GM19324 (cell line): ENCODE data around the gene NKRF.
"Not testable (repeated sequence)": the region's sequence is repeated elsewhere in the genome, so short reads cannot be mapped to it uniquely, and the experiment has no call there.

Experiments
- ATAC-seq: cut with Tn5 transposase; IDR thresholded peaks from one replicate; pipeline ENCODE4 v1.9.1; 2021; ENCODE audit warnings: mild to moderate bottlenecking, moderate library complexity; ENCODE audit not compliant: unreplicated experiment, low FRiP score

NKRF gene

GRCh38 chrX:119606280-119607017 is at the start of gene NKRF:
Gene NKRF (minus strand): TSS chrX:119606424.
- peak; percentile 66 for ATAC-seq

- no peak for ATAC-seq
Observed at GRCh38 chrX:119655125-119655524, 48.9 kb upstream of the NKRF start.

DNA sequence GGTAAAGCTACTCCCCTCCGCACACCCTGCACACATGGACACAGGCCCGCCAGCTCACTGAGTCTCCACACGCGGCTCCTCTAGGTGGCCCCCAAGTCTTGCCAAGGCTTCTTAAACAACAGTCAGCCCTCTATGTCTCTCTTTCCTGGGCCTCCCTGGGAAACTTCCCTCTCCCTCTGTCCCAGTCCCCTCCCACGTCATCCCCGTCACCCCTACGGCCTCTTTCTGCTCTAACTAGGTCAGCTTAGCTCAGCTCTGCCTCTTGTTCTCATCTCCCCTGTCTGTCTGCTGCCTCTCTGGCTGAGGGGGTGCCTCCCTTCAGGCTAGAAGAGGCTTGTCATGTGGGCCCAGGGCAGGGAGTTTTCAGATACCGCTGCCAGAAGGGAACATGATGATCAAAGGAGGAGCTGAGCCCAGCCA is 47.9 kb upstream of the NKRF start:
- no peak for ATAC-seq

GRCh38 chrX:119648421-119648775 is 42.2 kb upstream of the NKRF start:
- ATAC-seq, result peak; percentile 18

DNA sequence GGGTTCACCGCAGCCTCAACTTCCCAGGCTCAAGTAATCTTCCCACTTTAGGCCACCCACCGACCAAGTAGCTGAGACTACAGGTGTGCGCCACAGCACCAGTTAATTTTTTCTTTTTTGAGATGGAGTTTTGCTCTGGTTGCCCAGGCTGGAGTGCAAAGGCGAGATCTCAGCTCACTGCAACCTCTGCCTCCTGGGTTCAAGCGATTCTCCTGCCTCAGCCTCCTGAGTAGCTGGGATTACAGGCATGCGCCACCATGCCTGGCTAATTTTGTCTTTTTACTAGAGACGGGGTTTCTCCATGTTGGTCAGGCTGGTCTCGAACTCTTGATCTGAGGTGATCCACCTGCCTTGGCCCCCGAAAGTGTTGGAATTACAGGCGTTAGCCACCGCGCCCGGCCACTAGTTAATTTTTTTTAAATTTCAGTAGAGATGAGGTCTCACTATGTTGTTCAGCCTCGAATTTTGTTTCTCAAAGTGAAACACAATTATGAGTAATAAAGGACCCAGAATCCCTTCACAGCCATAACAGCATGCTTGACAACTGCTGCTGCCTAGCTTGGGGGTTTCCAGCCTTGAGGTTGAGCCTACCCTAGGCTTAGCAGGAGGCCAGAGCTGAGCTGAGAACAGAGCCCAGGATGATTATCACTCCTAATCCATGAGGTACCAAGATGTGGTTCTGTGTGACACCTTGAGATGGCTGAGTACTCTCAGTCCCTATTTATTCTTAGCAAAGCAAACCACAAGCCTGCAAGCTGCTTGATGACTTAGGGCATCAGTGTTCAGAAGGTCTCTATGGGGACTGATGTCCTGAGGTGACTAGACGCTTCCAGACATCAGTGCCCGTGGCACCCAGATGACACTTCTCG is 41.6 kb upstream of the NKRF start:
- ATAC-seq, result peak; percentile 86

DNA sequence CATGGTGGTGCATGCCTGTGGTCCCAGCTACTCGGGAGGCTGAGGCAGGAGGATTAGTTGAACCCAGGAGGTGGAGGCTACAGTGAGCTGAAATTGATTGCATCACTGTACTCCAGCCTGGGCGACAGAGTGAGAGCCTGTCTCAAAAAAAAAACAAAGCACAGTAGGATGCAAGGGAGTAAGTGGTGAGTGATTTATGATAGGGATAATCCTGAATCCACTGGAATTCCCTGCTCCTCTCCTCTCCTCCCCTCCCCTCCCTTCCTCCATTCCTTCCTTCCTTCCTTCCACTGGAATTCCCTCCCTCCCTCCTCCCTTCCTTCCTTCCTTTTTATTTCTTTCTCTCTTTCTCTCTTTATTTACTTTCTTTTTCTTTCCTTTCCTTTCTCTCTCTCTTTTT is 40.9 kb upstream of the NKRF start:
- ATAC-seq, result no peak

GRCh38 chrX:119646515-119646914 is 40.3 kb upstream of the NKRF start:
- no peak for ATAC-seq

- ATAC-seq, result no peak
Observed at GRCh38 chrX:119643696-119644095, 37.5 kb upstream of the NKRF start.

DNA sequence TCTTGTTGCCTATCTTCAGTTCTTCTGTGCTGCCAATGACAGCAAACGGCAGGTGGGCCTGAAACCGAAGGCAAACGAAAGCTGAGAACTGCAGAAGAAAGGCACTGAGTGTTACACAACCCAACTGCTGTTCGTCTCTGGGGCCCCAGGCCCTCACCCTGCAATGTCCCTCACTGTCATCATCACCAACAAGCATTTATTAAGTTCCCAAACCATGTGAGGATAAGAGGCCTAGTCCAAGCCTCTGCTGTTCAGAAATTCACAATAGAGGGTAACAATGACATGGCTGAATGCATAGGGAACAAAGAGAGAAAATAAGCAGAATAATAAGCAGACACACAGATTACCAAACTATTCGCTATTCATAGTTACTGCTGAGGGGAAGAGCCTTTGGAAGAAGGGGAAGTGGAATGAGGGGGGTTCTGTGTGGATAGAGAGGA is 34.5 kb upstream of the NKRF start:
- ATAC-seq, result no peak

GRCh38 chrX:119638725-119639471 is 32.7 kb upstream of the NKRF start:
- peak; percentile 55 for ATAC-seq

DNA sequence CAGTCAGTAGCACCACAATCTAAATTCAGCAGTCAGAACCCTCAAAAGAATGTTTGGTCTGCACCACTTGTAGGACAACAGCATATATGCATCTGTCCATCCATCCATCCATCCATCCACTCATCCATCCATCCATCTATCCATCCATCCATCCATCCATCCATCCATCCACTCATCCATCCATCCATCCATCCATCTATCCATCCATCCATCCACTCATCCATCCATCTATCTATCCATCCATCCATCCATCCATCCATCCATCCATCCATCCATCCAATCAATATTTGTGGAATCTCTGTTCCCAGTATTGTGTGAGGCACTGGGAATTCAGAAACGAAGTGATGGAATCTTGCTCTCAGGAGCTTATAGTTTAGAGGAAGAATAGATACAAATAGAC is 31.2 kb upstream of the NKRF start:
- ATAC-seq, result not testable (repeated sequence)

GRCh38 chrX:119636419-119636818 is 30.2 kb upstream of the NKRF start:
- peak; percentile 40 for ATAC-seq

- ATAC-seq, result peak; percentile 6
Observed at GRCh38 chrX:119635799-119636198, 29.6 kb upstream of the NKRF start.

- no peak for ATAC-seq
Observed at GRCh38 chrX:119635179-119635578, 29.0 kb upstream of the NKRF start.

DNA sequence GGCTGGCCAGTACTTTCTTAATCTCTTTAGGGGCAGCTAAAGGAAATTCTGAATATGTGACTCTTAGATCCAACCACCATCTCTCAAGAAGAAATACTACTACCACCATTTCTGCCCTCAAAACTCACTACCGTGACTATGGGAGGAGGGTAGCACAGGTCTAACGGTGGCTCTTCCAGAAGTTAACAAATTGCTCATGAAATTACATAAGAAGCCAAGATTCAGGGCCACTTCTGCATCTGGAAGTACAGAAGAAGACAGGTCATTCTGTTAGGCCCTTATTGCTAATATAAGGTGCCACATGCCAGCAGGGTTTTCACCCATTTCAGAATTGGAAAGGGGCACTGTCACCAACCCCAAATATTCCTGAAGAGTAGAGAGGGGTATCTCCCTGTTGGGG is 19.6 kb upstream of the NKRF start:
- no peak for ATAC-seq

GRCh38 chrX:119624951-119625668 is 18.9 kb upstream of the NKRF start:
- ATAC-seq, result no peak

GRCh38 chrX:119624417-119624816 is 18.2 kb upstream of the NKRF start:
- ATAC-seq, result no peak

- no peak for ATAC-seq
Observed at GRCh38 chrX:119622356-119623232, 16.4 kb upstream of the NKRF start.

GRCh38 chrX:119618439-119618838 is 12.2 kb upstream of the NKRF start:
- ATAC-seq, result peak; percentile 51
